NCI-H524 treated with DMSO at 0.1 percent for 48 hours (cell line): ENCODE data around the gene SYT17.

Experiments used
- DNase-seq: peaks from one replicate; lab custom pipeline; 2025; lab: John Stamatoyannopoulos, UW

SYT17 gene

GRCh38 chr16:19301931-19302330 lies 133.9 kb downstream of the SYT17 start:
- DNase-seq, result no peak

- DNase-seq, result no peak
These were observed 136.7 kb downstream of the SYT17 start for GRCh38 chr16:19304750-19305149.

- no peak for DNase-seq
These were observed 137.4 kb downstream of the SYT17 start for GRCh38 chr16:19305443-19305842.

GRCh38 chr16:19307587-19308241 lies 139.7 kb downstream of the SYT17 start:
- DNase-seq, result no peak

- no peak for DNase-seq
These were observed 140.4 kb downstream of the SYT17 start for GRCh38 chr16:19308392-19308791.

- no peak for DNase-seq
These were observed 141.1 kb downstream of the SYT17 start for GRCh38 chr16:19309178-19309577.

GRCh38 chr16:19314718-19315425 lies 146.8 kb downstream of the SYT17 start:
- no peak for DNase-seq

- DNase-seq, result no peak
These were observed 147.9 kb downstream of the SYT17 start for GRCh38 chr16:19315889-19316433.

GRCh38 chr16:19316846-19317245 lies 148.8 kb downstream of the SYT17 start:
- no peak for DNase-seq
